Mammary epithelial cell (primary cell): Measurements from ENCODE around the gene ANKRD33B.

ENCODE experiments used
- CTCF ChIP-seq, 2 donors: IDR thresholded peaks in 1 of 2; conservative IDR thresholded peaks in 1 of 2; 2 replicates each; pipeline ENCODE4 v1.5.1; 2011 to 2012; ENCODE audit warnings: inconsistent platforms in 2 of 2, low read length in 2 of 2, mild to moderate bottlenecking in 2 of 2, control low read depth in 1 of 2, low read depth in 1 of 2; ENCODE audit not compliant: insufficient read depth in 1 of 2; ENCODE audit errors: extremely low read depth in 1 of 2
- EZH2 ChIP-seq: IDR thresholded peaks from 2 replicates; pipeline ENCODE4 v1.6.1; 2012; ENCODE audit warnings: low read length, inconsistent platforms, borderline replicate concordance

GRCh38 chr5:10604975-10605374 lies 41.1 kb downstream of the ANKRD33B start:
- no peak for TF ChIP-seq CTCF (conservative IDR thresholded peaks at IDR 0.05 in 1 of 2, IDR thresholded peaks at IDR 0.05 in 1 of 2; ENCODE audit: extremely low read depth in 1 of 2, insufficient read depth in 1 of 2, low read depth in 1 of 2, low read length in 2 of 2)
- TF ChIP-seq EZH2: no peak
